Left colon (tissue), 2 donors: Measurements from ENCODE around the gene PSORS1C1. TPM values are rescaled to one million over a fixed set of nuclear protein-coding genes. Genes with fewer than 3 reads are reported as not detected.
"Not testable (repeated sequence)": the region's sequence is repeated elsewhere in the genome, so short reads cannot be mapped to it uniquely, and the experiment has no call there.

ENCODE experiments used
- ATAC-seq: fragments of 200-7000 bp; cut with Tn5 transposase; one replicate; pipeline ENCODE4 v1.9.1; 2020; ENCODE audit warnings: mild to moderate bottlenecking, moderate library complexity
- DNase-seq, 2 donors: peaks; one replicate each; pipeline ENCODE4 v3.0.0-alpha.2; 2020
- intact Hi-C, 2 donors: fragments of 100-400 bp; cut with DNase I in 1 of 2; cut with micrococcal nuclease in 1 of 2; formaldehyde crosslinking; loops; one replicate each; pipeline versions ENCODE4 v1.11.2 to v1.14.0; 2022; cut with DNase I, micrococcal nuclease
- total RNA-seq, 2 donors: library from RNA; stranded (reverse); fragmentation: NEBNext Ultra II Directional; extraction: Animal tissue kit (Norgen Biotek cat#: 25700); gene quantifications; one replicate each; pipeline ENCODE4 v1.2.1, GENCODE V29; 2021
- donor health status: DM: no; HTN: no; CAD: no.
- donor health status: DM: yes; HTN: yes; CAD: no.

Gene PSORS1C1
- total RNA-seq, 2 donors from 2014 or later = 4.9 to 6.7 TPM

DNA sequence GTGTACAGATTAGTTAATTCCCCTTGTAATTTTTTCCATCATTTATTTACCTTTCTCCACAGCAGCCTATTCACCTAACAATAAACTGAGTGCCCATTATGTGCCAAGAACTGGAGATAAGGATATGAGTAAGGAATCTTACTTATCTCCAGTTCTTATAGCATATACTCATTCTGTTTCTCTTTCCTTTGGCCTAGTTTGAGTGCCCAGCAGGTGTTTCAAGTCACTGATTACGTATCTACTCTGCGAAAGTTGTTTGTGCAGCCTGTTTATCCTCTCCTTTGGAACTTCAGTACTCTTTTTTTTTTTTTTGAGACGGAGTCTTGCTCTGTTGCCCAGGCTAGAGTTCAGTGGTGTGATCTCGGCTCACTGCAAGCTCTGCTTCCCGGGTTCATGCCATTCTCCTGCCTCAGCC lies 73.2 kb downstream of the PSORS1C1 start:
- intact Hi-C loops = no loop called here
- DNase-seq (no peak), ATAC-seq (peak; percentile 89)

DNA sequence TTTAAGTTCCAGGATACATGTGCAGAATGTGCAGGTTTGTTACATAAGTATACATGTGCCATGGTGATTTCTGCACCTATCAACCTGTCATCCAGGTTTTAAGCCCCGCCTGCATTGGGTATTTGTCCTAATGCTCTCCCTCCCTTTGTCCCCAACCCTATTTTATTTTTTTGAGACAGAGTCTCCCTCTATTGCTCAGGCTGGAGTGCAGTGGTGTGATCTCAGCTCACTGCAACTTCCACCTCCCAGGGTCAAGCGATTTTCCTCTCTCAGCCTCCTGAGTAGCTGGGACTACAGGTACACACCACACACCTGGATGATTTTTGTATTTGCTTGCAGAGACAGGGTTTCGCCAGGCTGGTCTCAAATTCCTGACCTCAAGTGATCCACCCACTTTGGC lies 74.6 kb downstream of the PSORS1C1 start:
- not testable (repeated sequence) for ATAC-seq

More for the DNA sequence above, 74.6 kb downstream of the PSORS1C1 start:
- intact Hi-C loops, DNase-seq: not testable (repeated sequence)

Other genes with a start within 250 kb of the PSORS1C1 start
- gene DDR1, start 230.3 kb upstream of the PSORS1C1 start, total RNA-seq = 100 to 1,000 TPM; 297 to 333 TPM
- gene GTF2H4, start 206.6 kb upstream of the PSORS1C1 start, total RNA-seq = 10 to 100 TPM; 18.3 to 34.4 TPM
- 10 to 100 TPM; 17.7 to 34.8 TPM for gene VARS2, start 200.6 kb upstream of the PSORS1C1 start, total RNA-seq
- gene SFTA2, start 182.6 kb upstream of the PSORS1C1 start, total RNA-seq = not detected
- not detected for gene MUCL3, start 173.8 kb upstream of the PSORS1C1 start, total RNA-seq
- gene MUC21, start 131.1 kb upstream of the PSORS1C1 start, total RNA-seq = not detected
- gene MUC22, start 104.3 kb upstream of the PSORS1C1 start, total RNA-seq = not detected
- gene C6orf15, start 2.2 kb upstream of the PSORS1C1 start, total RNA-seq = not detected
- gene CDSN, start 5.6 kb downstream of the PSORS1C1 start, total RNA-seq = not detected
- gene PSORS1C2, start 24.3 kb downstream of the PSORS1C1 start, total RNA-seq = not detected
- 10 to 100 TPM; 24.3 to 39.0 TPM for gene CCHCR1, start 43.0 kb downstream of the PSORS1C1 start, total RNA-seq
- gene TCF19, start 43.8 kb downstream of the PSORS1C1 start, total RNA-seq = 1 to 10 TPM; 4.2 to 7.1 TPM
- 1 to 10 TPM; 1.8 to 6.3 TPM for gene POU5F1, start 55.9 kb downstream of the PSORS1C1 start, total RNA-seq
- 1,000 to 10,000 TPM; 1,163 to 1,296 TPM for gene HLA-C, start 157.3 kb downstream of the PSORS1C1 start, total RNA-seq
- gene HLA-B, start 242.4 kb downstream of the PSORS1C1 start, total RNA-seq = 1,000 to 10,000 TPM; 1,508 to 2,239 TPM